ENCODE data around the gene DPP6. TPM values are rescaled to one million over a fixed set of nuclear protein-coding genes. Genes with fewer than 3 reads are reported as not detected.

The DPP6 gene
- total RNA-seq, 2 experiments from 2014 or later = not detected

DNA sequence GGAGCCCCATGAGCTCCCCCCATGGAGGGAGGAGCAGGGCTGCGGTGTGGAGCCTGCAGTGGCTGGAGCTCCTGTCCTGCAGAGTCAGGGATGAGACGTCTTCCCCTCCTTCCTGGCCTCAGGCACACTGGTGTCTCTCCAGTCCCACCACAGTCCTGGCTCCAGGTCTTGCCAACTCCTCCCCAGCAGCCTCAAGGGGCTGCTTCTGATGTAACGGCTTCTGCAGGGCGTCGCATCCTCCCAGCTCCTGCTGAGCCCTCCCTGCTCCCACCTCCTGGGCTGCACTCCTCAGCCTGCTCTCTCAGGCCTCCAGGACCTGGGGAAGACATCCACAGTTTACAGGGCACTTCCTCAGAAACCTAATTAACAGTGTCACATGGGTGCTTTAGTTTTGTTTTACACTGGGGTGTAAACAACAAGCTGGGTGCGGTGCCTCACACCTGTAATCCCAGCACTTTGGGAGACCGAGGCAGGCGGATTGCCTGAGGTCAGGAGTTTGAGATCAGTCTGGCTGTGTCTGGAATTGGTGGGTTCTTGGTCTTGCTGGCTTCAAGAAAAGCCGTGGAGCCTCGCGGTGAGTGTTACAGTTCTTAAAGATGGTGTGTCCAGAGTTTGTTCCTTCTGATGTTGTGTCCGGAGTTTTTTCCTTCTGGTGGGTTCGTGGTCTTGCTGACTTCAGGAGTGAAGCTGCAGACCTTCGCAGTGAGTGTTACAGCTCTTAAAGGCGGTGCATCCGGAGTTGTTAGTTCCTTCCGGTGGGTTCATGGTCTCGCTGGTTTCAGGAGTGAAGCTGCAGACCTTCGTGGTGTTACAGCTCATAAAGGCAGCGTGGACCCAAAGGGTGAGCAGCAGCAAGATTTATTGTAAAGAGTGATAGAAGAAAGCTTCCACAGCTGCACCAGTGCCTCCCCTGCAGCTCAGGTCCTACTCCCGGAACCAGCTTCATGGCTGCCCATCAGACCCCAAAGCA lies 855.7 kb downstream of the DPP6 start:
- POLR2A ChIA-PET = no interaction called here

DNA sequence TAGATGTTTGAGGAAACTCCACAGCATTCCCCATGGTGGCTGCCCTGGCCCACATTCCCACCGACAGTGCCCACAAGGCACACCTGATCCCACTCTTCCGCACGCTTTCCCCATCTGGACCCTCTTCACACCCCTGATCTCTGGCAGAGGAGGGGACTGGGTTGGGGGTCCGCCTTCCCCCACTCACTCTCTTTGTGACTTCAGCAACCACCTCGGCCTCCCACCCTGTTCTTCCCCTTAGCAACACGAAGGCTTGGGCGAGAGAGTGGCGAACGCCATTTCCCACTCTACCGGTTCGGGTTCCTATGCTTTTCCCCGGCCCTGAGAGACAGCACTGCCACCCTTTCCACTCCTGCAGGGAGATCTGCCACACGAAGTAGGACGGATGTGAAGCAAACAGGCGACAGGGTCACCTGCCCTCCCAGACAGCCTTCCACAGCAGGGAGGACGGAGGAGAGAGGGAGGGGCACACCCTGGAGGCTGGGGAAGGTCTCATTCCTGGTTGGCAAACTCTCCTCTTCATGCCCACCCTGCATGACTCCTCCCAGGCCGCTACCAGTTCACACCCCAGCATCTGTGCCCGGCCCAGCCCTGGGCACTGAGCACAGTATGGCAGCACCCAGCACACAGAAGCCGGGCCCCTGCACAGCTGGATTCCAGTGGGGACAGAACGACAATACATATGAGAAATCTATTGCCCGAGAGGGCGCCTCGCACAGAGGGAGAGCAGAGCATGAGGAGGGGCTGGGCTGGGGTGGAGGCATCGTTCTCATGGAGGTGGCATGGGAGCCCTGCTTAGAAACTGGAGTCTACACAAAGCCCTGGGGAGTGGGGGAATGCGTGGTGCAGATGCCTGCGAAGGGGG lies 857.3 kb downstream of the DPP6 start:
- DNase-seq (ENCODE audit: low spot score) = no peak
- CTCF ChIA-PET (ENCODE audit: unreplicated experiment) = no interaction called here
- intact Hi-C loops (cut with micrococcal nuclease; ENCODE audit: unreplicated experiment) = no loop called here
- POLR2A ChIA-PET = no interaction called here
- H3K9me3 ChIP-seq (ENCODE audit: low read length) = no peaks in the 10 kb centered on the region
- no peak overlapping the region for H3K4me2 ChIP-seq (ENCODE audit: low read length)
- H3K4me3 ChIP-seq (ENCODE audit: low read depth, low read length, poor library complexity, severe bottlenecking) = no peak overlapping the region
- H4K20me1 ChIP-seq (ENCODE audit: insufficient read depth, low read length) = no peaks in the 10 kb centered on the region
- H3K27ac ChIP-seq (ENCODE audit: low read depth, low read length, poor library complexity, severe bottlenecking) = no peak overlapping the region
- no TSS peak for BruUV-seq (replicated peaks)
- no peaks in the 10 kb centered on the region for H3K9me2 ChIP-seq (ENCODE audit: insufficient read depth, low read length)
- TF ChIP-seq CTCF (conservative IDR thresholded peaks at IDR 0.05; ENCODE audit: low read length) (no peak), EZH2phosphoT487 (IDR thresholded peaks at IDR 0.05; ENCODE audit: borderline replicate concordance, low read depth, low read length) (no peak)
- H2AFZ ChIP-seq (ENCODE audit: low read length) = no peak overlapping the region
- no peaks in the 10 kb centered on the region for H3K36me3 ChIP-seq (ENCODE audit: insufficient read depth, low read length)
- H3K4me1 ChIP-seq (ENCODE audit: insufficient read depth, low read length, poor library complexity, severe bottlenecking) = no peaks in the 10 kb centered on the region
- H3K79me2 ChIP-seq (ENCODE audit: insufficient read depth, low read depth, low read length) = no peaks in the 10 kb centered on the region

More for the DNA sequence above, 855.7 kb downstream of the DPP6 start:
- CTCF ChIA-PET (ENCODE audit: unreplicated experiment) = no interaction called here
- TF ChIP-seq EZH2phosphoT487 (IDR thresholded peaks at IDR 0.05; ENCODE audit: borderline replicate concordance, low read depth, low read length) = no peak
- TF ChIP-seq CTCF (conservative IDR thresholded peaks at IDR 0.05; ENCODE audit: low read length) = no peak
- DNase-seq (ENCODE audit: low spot score) = no peak
- Histone ChIP-seq H3K79me2 (ENCODE audit: insufficient read depth, low read depth, low read length) (no peaks in the 10 kb centered on the region), H2AFZ (ENCODE audit: low read length) (no peak overlapping the region), H3K9me3 (ENCODE audit: low read length) (no peaks in the 10 kb centered on the region), H3K9me2 (ENCODE audit: insufficient read depth, low read length) (no peaks in the 10 kb centered on the region), H3K36me3 (ENCODE audit: insufficient read depth, low read length) (no peaks in the 10 kb centered on the region), H4K20me1 (ENCODE audit: insufficient read depth, low read length) (no peaks in the 10 kb centered on the region), H3K4me3 (ENCODE audit: low read depth, low read length, poor library complexity, severe bottlenecking) (no peak overlapping the region), H3K4me1 (ENCODE audit: insufficient read depth, low read length, poor library complexity, severe bottlenecking) (no peaks in the 10 kb centered on the region), H3K4me2 (ENCODE audit: low read length) (no peak overlapping the region), H3K27ac (ENCODE audit: low read depth, low read length, poor library complexity, severe bottlenecking) (no peak overlapping the region)
- BruUV-seq (replicated peaks) = no TSS peak
- intact Hi-C loops (cut with micrococcal nuclease; ENCODE audit: unreplicated experiment) = no loop called here
